Kidney epithelial cell (primary cell): ENCODE results near the gene IQCN. TPM values are rescaled to one million over a fixed set of nuclear protein-coding genes. Genes with fewer than 3 reads are reported as not detected.

Experiments used
- total RNA-seq: library from RNA; depleted of rRNA; stranded (reverse); fragments of >200 nt; gene quantifications from 2 replicates; pipeline ENCODE4 v1.2.3, GENCODE V29; 2015

The IQCN gene
- total RNA-seq, 1 donor from 2014 or later: 0.13 TPM

Other genes starting within 250 kb of the IQCN start
- 0.07 TPM in 1 of 2 replicates, not detected in the other for gene IL12RB1, start 187.5 kb downstream of the IQCN start, total RNA-seq
- 4.6 and 4.8 TPM in 2 replicates for gene MAST3, start 176.7 kb downstream of the IQCN start, total RNA-seq
- gene PIK3R2, start 121.3 kb downstream of the IQCN start, total RNA-seq: 41.4 and 42.4 TPM in 2 replicates
- 9.2 and 14.1 TPM in 2 replicates for gene IFI30, start 100.6 kb downstream of the IQCN start, total RNA-seq
- 70.6 and 71.8 TPM in 2 replicates for gene MPV17L2, start 81.2 kb downstream of the IQCN start, total RNA-seq
- gene RAB3A, start 70.4 kb downstream of the IQCN start, total RNA-seq: 0.07 and 0.38 TPM in 2 replicates
- 0.34 and 0.42 TPM in 2 replicates for gene PDE4C, start 48.0 kb downstream of the IQCN start, total RNA-seq
- 253 and 262 TPM in 2 replicates for gene JUND, start 7.2 kb upstream of the IQCN start, total RNA-seq
- gene LSM4, start 48.6 kb upstream of the IQCN start, total RNA-seq: 333 and 367 TPM in 2 replicates
- 28.8 and 34.4 TPM in 2 replicates for gene PGPEP1, start 66.1 kb upstream of the IQCN start, total RNA-seq
- gene GDF15, start 111.7 kb upstream of the IQCN start, total RNA-seq: 637 and 822 TPM in 2 replicates
- gene LRRC25, start 123.2 kb upstream of the IQCN start, total RNA-seq: 0.08 and 0.14 TPM in 2 replicates
- 92.6 and 96.2 TPM in 2 replicates for gene SSBP4, start 144.9 kb upstream of the IQCN start, total RNA-seq
- 53.9 and 59.5 TPM in 2 replicates for gene ISYNA1, start 163.7 kb upstream of the IQCN start, total RNA-seq
- gene ELL, start 247.6 kb upstream of the IQCN start, total RNA-seq: 12.7 and 13.1 TPM in 2 replicates